ENCODE results near the gene NTN5. TPM values are rescaled to one million over a fixed set of nuclear protein-coding genes. Genes with fewer than 3 reads are reported as not detected.
"Not testable (repeated sequence)": the region's sequence is repeated elsewhere in the genome, so short reads cannot be mapped to it uniquely, and the experiment has no call there.

The NTN5 gene
- total and polyA plus RNA-seq, 10 of the 15 experiments (the other 5 are each of a cell fraction or from before 2014, with no cell fraction given): 0.07 to 0.22 TPM; not detected in 8

DNA sequence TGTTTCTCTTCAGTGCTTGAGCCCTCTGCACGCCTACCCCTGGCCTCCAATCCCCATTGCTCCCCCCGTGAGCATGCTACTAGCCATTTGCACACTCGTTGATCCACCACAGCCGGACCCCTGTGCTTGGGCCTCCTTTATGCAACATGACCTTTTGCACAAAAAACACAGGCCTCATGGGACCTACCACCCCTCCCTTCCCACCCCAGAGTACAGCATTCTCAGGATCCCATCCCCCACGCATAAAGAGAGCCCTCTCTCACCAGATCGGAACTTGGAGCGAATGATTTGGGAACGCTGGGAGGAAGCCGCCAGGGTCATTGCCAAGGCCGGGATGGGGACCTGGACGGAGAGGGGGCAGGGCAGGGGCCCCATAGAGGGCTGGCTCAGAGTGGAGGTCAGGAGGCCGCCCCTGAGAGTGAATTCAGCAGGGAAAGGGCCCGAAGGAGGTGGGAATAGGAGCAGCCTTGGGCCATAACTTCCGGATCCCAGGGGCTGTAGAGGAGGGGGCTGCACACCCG, 46.0 kb upstream of the NTN5 start (continued):
- TF ChIP-seq, protein P1, sequence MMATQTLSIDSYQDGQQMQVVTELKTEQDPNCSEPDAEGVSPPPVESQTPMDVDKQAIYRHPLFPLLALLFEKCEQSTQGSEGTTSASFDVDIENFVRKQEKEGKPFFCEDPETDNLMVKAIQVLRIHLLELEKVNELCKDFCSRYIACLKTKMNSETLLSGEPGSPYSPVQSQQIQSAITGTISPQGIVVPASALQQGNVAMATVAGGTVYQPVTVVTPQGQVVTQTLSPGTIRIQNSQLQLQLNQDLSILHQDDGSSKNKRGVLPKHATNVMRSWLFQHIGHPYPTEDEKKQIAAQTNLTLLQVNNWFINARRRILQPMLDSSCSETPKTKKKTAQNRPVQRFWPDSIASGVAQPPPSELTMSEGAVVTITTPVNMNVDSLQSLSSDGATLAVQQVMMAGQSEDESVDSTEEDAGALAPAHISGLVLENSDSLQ (IDR thresholded peaks at IDR 0.05): no peak
- no peak for TF ChIP-seq LARP7 (IDR thresholded peaks at IDR 0.05)

DNA sequence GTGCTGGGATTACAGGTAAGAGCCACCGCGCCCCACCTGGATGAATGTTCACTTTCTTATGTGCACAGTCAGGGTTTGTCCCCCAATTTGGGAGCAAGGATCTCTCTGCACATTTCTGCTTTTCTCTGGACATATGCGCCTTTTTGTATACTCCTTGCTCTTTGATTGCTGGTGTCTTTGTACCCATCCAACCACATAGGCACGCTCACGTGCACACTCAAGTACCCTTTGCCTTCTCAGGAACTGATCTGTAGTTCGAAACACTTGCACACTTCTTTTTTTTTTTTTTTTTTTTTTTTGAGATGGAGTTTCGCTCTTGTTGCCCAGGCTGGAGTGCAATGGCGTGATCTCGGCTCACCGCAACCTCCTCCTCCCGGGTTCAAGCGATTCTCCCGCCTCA, 45.3 kb upstream of the NTN5 start:
- H3K36me3 ChIP-seq (ENCODE audit: control insufficient read depth in 2 of 2, insufficient read depth in 2 of 2, low read length in 1 of 2); CTCF ChIA-PET; H3K4me3 ChIP-seq; H4K20me1 ChIP-seq (ENCODE audit: control insufficient read depth, insufficient read depth); SMC1A ChIA-PET (ENCODE audit: uncharacterized antibody, unreplicated experiment); H3K79me2 ChIP-seq (ENCODE audit: control insufficient read depth, insufficient read depth, low read length); H3K4me2 ChIP-seq (ENCODE audit: control insufficient read depth, insufficient read depth); H3K9me3 ChIP-seq (replicated peaks; ENCODE audit: control insufficient read depth, insufficient read depth, low read length); H2AFZ ChIP-seq (ENCODE audit: control insufficient read depth, low read depth, low read length); H3K27ac ChIP-seq (ENCODE audit: control insufficient read depth, insufficient read depth); in situ Hi-C loops (cut with MboI); ATAC-seq; H3K9ac ChIP-seq (ENCODE audit: control insufficient read depth, insufficient read depth, low read length); FAIRE-seq; intact Hi-C loops (cut with micrococcal nuclease; ENCODE audit: unreplicated experiment); RAD21 ChIA-PET (ENCODE audit: unreplicated experiment); H3K27me3 ChIP-seq (replicated peaks in 1 of 2; ENCODE audit: control insufficient read depth in 2 of 2, insufficient read depth in 2 of 2, low read length in 1 of 2); POLR2A ChIA-PET; BruUV-seq (replicated peaks); DNase-seq (ENCODE audit: low read depth, low spot score): not testable (repeated sequence)
- 50% methylated on average over 7 of the region's 13 CpGs for WGBS (ENCODE audit: insufficient coverage, insufficient replicate concordance, low lambda C conversion rate, missing lambda C conversion rate)
- peaks cover 18% of the 10 kb centered on the region for H3K4me1 ChIP-seq (ENCODE audit: control insufficient read depth, insufficient read depth, low read length)

DNA sequence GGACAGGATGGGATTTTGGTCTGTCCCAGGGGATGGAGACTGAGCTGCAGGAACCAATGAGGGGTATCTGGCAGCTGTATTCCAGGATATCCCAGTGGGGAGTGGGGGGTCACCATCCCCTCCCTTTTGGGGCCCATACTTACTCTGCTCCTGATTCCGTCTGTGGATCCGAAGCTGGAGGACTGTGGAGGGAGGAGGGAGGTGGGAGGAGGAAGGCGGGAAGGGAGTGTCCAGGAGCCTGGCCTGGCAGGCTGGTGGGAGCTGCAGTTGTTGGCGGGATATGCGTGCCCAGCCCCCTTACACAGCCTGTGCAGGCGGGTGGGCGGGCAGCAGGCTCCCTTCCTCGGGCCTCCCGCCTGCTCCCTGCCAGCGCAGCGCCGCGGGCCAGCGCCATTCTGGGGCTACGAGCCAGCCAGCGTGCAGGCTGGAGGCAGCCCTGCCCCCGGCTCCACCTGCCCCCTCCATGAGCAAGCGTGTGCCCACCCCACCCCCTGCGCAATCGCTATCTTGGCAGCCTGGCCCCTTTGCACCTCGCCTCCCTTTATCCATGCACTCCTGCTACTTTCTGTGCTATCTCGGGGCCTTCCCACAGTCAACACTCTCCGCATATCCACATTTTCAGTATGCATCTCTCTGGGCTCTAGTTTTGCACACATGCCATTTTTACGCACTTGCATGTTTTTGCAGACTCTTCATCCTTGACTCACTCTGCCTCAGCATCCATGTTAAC, 43.9 kb upstream of the NTN5 start:
- WGBS (ENCODE audit: insufficient coverage, insufficient replicate concordance, low lambda C conversion rate, missing lambda C conversion rate): 53% methylated on average over 18 of the region's 24 CpGs
- CTCF ChIA-PET: interaction anchor here (1.8 kb wide), 1 partner anchor 41 kb away, joined by 6 read pairs; no protein-coding TSS in a partner anchor
- no peak for TF ChIP-seq BRCA1 (IDR thresholded peaks at IDR 0.05; ENCODE audit: low read depth, low read length)
- TF ChIP-seq, protein P2, sequence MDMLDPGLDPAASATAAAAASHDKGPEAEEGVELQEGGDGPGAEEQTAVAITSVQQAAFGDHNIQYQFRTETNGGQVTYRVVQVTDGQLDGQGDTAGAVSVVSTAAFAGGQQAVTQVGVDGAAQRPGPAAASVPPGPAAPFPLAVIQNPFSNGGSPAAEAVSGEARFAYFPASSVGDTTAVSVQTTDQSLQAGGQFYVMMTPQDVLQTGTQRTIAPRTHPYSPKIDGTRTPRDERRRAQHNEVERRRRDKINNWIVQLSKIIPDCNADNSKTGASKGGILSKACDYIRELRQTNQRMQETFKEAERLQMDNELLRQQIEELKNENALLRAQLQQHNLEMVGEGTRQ (IDR thresholded peaks at IDR 0.05; ENCODE audit: borderline replicate concordance, low read depth, low read length): no peak
- no peak for TF ChIP-seq FOXK2 (IDR thresholded peaks at IDR 0.05)
- no peak for TF ChIP-seq FOS (IDR thresholded peaks at IDR 0.05; ENCODE audit: borderline replicate concordance, extremely low read depth, insufficient read length)
- TF ChIP-seq, protein P3, sequence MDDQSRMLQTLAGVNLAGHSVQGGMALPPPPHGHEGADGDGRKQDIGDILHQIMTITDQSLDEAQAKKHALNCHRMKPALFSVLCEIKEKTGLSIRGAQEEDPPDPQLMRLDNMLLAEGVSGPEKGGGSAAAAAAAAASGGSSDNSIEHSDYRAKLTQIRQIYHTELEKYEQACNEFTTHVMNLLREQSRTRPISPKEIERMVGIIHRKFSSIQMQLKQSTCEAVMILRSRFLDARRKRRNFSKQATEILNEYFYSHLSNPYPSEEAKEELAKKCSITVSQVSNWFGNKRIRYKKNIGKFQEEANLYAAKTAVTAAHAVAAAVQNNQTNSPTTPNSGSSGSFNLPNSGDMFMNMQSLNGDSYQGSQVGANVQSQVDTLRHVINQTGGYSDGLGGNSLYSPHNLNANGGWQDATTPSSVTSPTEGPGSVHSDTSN (IDR thresholded peaks at IDR 0.05; ENCODE audit: insufficient replicate concordance, low read depth, low read length): no peak
- TF ChIP-seq CHD4 (IDR thresholded peaks at IDR 0.05): no peak
- TF ChIP-seq KLF5 (IDR thresholded peaks at IDR 0.05; ENCODE audit: partially characterized antibody): no peak
- no peak for TF ChIP-seq RAD51 (IDR thresholded peaks at IDR 0.05)
- no peak for TF ChIP-seq CHD2 (IDR thresholded peaks at IDR 0.05; ENCODE audit: borderline replicate concordance, low read depth, low read length)
- TF ChIP-seq EGR1 (IDR thresholded peaks at IDR 0.05; ENCODE audit: borderline replicate concordance in 1 of 2, low read depth in 2 of 2, low read length in 2 of 2): no peak

More for the DNA sequence above, 43.9 kb upstream of the NTN5 start:
- Histone ChIP-seq H3K36me3 (ENCODE audit: control insufficient read depth in 2 of 2, insufficient read depth in 2 of 2, low read length in 1 of 2) (no peaks in the 10 kb centered on the region), H3K27ac (ENCODE audit: control insufficient read depth, insufficient read depth) (no peak overlapping the region), H3K4me1 (ENCODE audit: control insufficient read depth, insufficient read depth, low read length) (peaks cover 20% of the 10 kb centered on the region), H3K9ac (ENCODE audit: control insufficient read depth, insufficient read depth, low read length) (no peak overlapping the region), H3K79me2 (ENCODE audit: control insufficient read depth, insufficient read depth, low read length) (no peaks in the 10 kb centered on the region), H4K20me1 (ENCODE audit: control insufficient read depth, insufficient read depth) (no peaks in the 10 kb centered on the region), H3K27me3 (replicated peaks in 1 of 2; ENCODE audit: control insufficient read depth in 2 of 2, insufficient read depth in 2 of 2, low read length in 1 of 2) (no peaks in the 10 kb centered on the region), H3K4me2 (ENCODE audit: control insufficient read depth, insufficient read depth) (no peak overlapping the region), H3K9me3 (replicated peaks; ENCODE audit: control insufficient read depth, insufficient read depth, low read length) (no peaks in the 10 kb centered on the region), H2AFZ (ENCODE audit: control insufficient read depth, low read depth, low read length) (no peak overlapping the region), H3K4me3 (no peak overlapping the region)
- ChIA-PET RAD21 (ENCODE audit: unreplicated experiment) (interaction anchor here (0.7 kb wide), 1 partner anchor 17 kb away, joined by 4 read pairs; no protein-coding TSS in a partner anchor), POLR2A (interaction anchor here (0.5 to 0.6 kb wide), 2 partner anchors 84 to 292 kb away, joined by 3 to 5 read pairs; no protein-coding TSS in a partner anchor), SMC1A (ENCODE audit: uncharacterized antibody, unreplicated experiment) (no interaction called here)
- intact Hi-C loops (cut with micrococcal nuclease; ENCODE audit: unreplicated experiment): no loop called here
- no TSS peak for BruUV-seq (replicated peaks)
- DNase-seq (ENCODE audit: low read depth, low spot score) (no peak), ATAC-seq (no peak), FAIRE-seq (no peak)
- in situ Hi-C loops (cut with MboI): no loop called here

Data from GM12878 (cell line).